HUES48 (cell line): ENCODE data around the gene MAGED4.
"Not testable (repeated sequence)": the region's sequence is repeated elsewhere in the genome, so short reads cannot be mapped to it uniquely, and the experiment has no call there.

Source experiments
- H3K27ac ChIP-seq: one replicate; pipeline ENCODE4 v1.7.0; 2013; ENCODE audit warnings: low read depth, low read length, inconsistent platforms
- H3K27me3 ChIP-seq: 2 replicates; pipeline ENCODE4 v1.6.1; 2013; ENCODE audit warnings: mild to moderate bottlenecking, low read length; ENCODE audit not compliant: control insufficient read depth, insufficient read depth
- H3K36me3 ChIP-seq: 2 replicates; pipeline ENCODE4 v1.6.1; 2013; ENCODE audit warnings: low read length; ENCODE audit not compliant: control insufficient read depth, insufficient read depth
- H3K4me1 ChIP-seq: 2 replicates; pipeline ENCODE4 v1.6.1; 2013; ENCODE audit warnings: mild to moderate bottlenecking, low read length; ENCODE audit not compliant: control insufficient read depth, insufficient read depth
- H3K4me3 ChIP-seq: 2 replicates; pipeline ENCODE4 v1.5.1; 2013; ENCODE audit warnings: mild to moderate bottlenecking, low read depth, low read length
- H3K9ac ChIP-seq: 2 replicates; pipeline ENCODE4 v1.6.1; 2013; ENCODE audit warnings: mild to moderate bottlenecking, low read depth, low read length, moderate library complexity
- H3K9me3 ChIP-seq: 2 replicates; pipeline ENCODE4 v1.6.1; 2013; ENCODE audit warnings: low read length; ENCODE audit not compliant: control insufficient read depth, insufficient read depth

The MAGED4 gene

GRCh38 chrX:52184440-52185077 is at the start of gene MAGED4:
Gene MAGED4 (plus strand): TSS chrX:52184888. CDS start chrX:52185923, 1,035 bp downstream.
- not testable (repeated sequence) for H3K9me3 ChIP-seq, H3K36me3 ChIP-seq, H3K4me1 ChIP-seq, H3K27ac ChIP-seq, H3K27me3 ChIP-seq, H3K4me3 ChIP-seq, H3K9ac ChIP-seq

- Histone ChIP-seq H3K4me1 (no peaks in the 10 kb centered on the region), H3K27me3 (no peaks in the 10 kb centered on the region), H3K9ac (no peak overlapping the region), H3K4me3 (no peak overlapping the region), H3K36me3 (no peaks in the 10 kb centered on the region), H3K27ac (no peak overlapping the region), H3K9me3 (peaks cover 22% of the 10 kb centered on the region)
These were observed 45.7 kb upstream of the MAGED4 start for GRCh38 chrX:52138830-52139544.

GRCh38 chrX:52139545-52139895 is 45.2 kb upstream of the MAGED4 start:
- Histone ChIP-seq H3K4me3 (no peak overlapping the region), H3K27me3 (no peaks in the 10 kb centered on the region), H3K36me3 (no peaks in the 10 kb centered on the region), H3K4me1 (no peaks in the 10 kb centered on the region), H3K9ac (no peak overlapping the region), H3K9me3 (peaks cover 25% of the 10 kb centered on the region), H3K27ac (no peak overlapping the region)

- no peaks in the 10 kb centered on the region for H3K27me3 ChIP-seq
These were observed 44.7 kb upstream of the MAGED4 start for GRCh38 chrX:52140020-52140419.

GRCh38 chrX:52150667-52151066 is 34.0 kb upstream of the MAGED4 start:
- not testable (repeated sequence) for H3K27me3 ChIP-seq, H3K4me1 ChIP-seq, H3K9ac ChIP-seq, H3K4me3 ChIP-seq, H3K36me3 ChIP-seq, H3K27ac ChIP-seq
- peaks cover 27% of the 10 kb centered on the region for H3K9me3 ChIP-seq

More at GRCh38 chrX:52140020-52140419, 44.7 kb upstream of the MAGED4 start:
- Histone ChIP-seq H3K4me3 (no peak overlapping the region), H3K9ac (no peak overlapping the region), H3K4me1 (no peaks in the 10 kb centered on the region), H3K9me3 (peaks cover 27% of the 10 kb centered on the region), H3K27ac (no peak overlapping the region), H3K36me3 (no peaks in the 10 kb centered on the region)

GRCh38 chrX:52160140-52160539 is 24.5 kb upstream of the MAGED4 start:
- not testable (repeated sequence) for H3K27me3 ChIP-seq, H3K27ac ChIP-seq, H3K4me3 ChIP-seq, H3K36me3 ChIP-seq, H3K4me1 ChIP-seq, H3K9ac ChIP-seq
- peaks cover 32% of the 10 kb centered on the region for H3K9me3 ChIP-seq

GRCh38 chrX:52166840-52167239 is 17.8 kb upstream of the MAGED4 start:
- no peaks in the 10 kb centered on the region for H3K27me3 ChIP-seq
- H3K36me3 ChIP-seq: no peaks in the 10 kb centered on the region
- no peak overlapping the region for H3K9ac ChIP-seq
- no peak overlapping the region for H3K27ac ChIP-seq
- no peak overlapping the region for H3K4me3 ChIP-seq
- no peaks in the 10 kb centered on the region for H3K4me1 ChIP-seq
- peaks cover 19% of the 10 kb centered on the region for H3K9me3 ChIP-seq

GRCh38 chrX:52171055-52171454 is 13.6 kb upstream of the MAGED4 start:
- H3K27ac ChIP-seq, H3K36me3 ChIP-seq, H3K4me3 ChIP-seq, H3K27me3 ChIP-seq, H3K4me1 ChIP-seq, H3K9ac ChIP-seq: not testable (repeated sequence)
- peaks cover 22% of the 10 kb centered on the region for H3K9me3 ChIP-seq

- H3K36me3 ChIP-seq, H3K9ac ChIP-seq, H3K4me1 ChIP-seq, H3K27ac ChIP-seq, H3K4me3 ChIP-seq, H3K9me3 ChIP-seq, H3K27me3 ChIP-seq: not testable (repeated sequence)
These were observed 378 bp downstream of the MAGED4 start for GRCh38 chrX:52185078-52185453.

GRCh38 chrX:52211405-52211804 is 26.7 kb downstream of the MAGED4 start:
- peaks cover 10% of the 10 kb centered on the region; the same call in 1 of the 2 replicates for H3K9me3 ChIP-seq
- not testable (repeated sequence) for H3K9ac ChIP-seq, H3K4me1 ChIP-seq, H3K4me3 ChIP-seq, H3K27me3 ChIP-seq, H3K27ac ChIP-seq, H3K36me3 ChIP-seq

- Histone ChIP-seq H3K27me3 (no peaks in the 10 kb centered on the region), H3K9me3 (peaks cover 26% of the 10 kb centered on the region)
These were observed 28.6 kb downstream of the MAGED4 start for GRCh38 chrX:52213276-52213675.

More at GRCh38 chrX:52213276-52213675, 28.6 kb downstream of the MAGED4 start:
- Histone ChIP-seq H3K27ac (no peak overlapping the region), H3K4me3 (no peak overlapping the region), H3K36me3 (no peaks in the 10 kb centered on the region), H3K4me1 (no peaks in the 10 kb centered on the region), H3K9ac (no peak overlapping the region)
